HEK293 (cell line): ENCODE results near the gene CAPNS2.

Experiments
- CTCF ChIA-PET: fragments of 350-600 bp; formaldehyde crosslinking; extraction: SDS; loops from one replicate; lab custom pipeline; 2021; ENCODE audit warnings: antibody characterized with exemption; lab: Yijun Ruan, JAX
- POLR2A ChIA-PET: fragments of 300-600 bp; formaldehyde crosslinking; extraction: SDS; loops from one replicate; lab custom pipeline; 2020; ENCODE audit warnings: antibody characterized with exemption, inconsistent platforms; lab: Yijun Ruan, JAX
- H3K27ac ChIP-seq: fragments of 200-500 bp; sonication (Bioruptor generic); 2 replicates; pipeline ENCODE4 v1.5.1; 2014; ENCODE audit warnings: low read depth, low read length, control low read depth, inconsistent platforms; ENCODE audit errors: extremely low read depth
- H3K36me3 ChIP-seq, 2 experiments: fragments of 200-500 bp in 1 of 2; sonication (Bioruptor generic) in 1 of 2; 1 replicate in 1 of 2; 2 replicates in 1 of 2; pipeline ENCODE4 v1.5.1; 2014 to 2017; ENCODE audit warnings: inconsistent platforms in 2 of 2, low read length in 2 of 2; ENCODE audit not compliant: control insufficient read depth in 2 of 2, insufficient read depth in 1 of 2
- H3K4me1 ChIP-seq: fragments of 200-500 bp; sonication (Bioruptor generic); 2 replicates; pipeline ENCODE4 v1.5.1; 2014; ENCODE audit warnings: mild to moderate bottlenecking, low read length, inconsistent platforms; ENCODE audit not compliant: control insufficient read depth, insufficient read depth
- H3K4me3 ChIP-seq: 2 replicates; pipeline ENCODE4 v1.5.1; 2011; ENCODE audit warnings: low read depth, mild to moderate bottlenecking, control low read depth, low read length, moderate library complexity
- H3K9me3 ChIP-seq: fragments of 200-500 bp; sonication (Bioruptor generic); 2 replicates; pipeline ENCODE4 v1.5.1; 2014; ENCODE audit warnings: low read depth, low read length, inconsistent platforms; ENCODE audit not compliant: control insufficient read depth, insufficient read depth
- BCL11A ChIP-seq: fragments of 450-650 bp; formaldehyde crosslinking; IDR thresholded peaks from 2 replicates; pipeline ENCODE4 v1.5.1; 2016; ENCODE audit warnings: low read depth, missing biosample characterization, missing genetic modification characterization
- IKZF3 ChIP-seq: fragments of 450-650 bp; IDR thresholded peaks from 2 replicates; pipeline ENCODE4 v1.5.0; 2018; ENCODE audit warnings: missing biosample characterization, mild to moderate bottlenecking, missing genetic modification characterization, moderate library complexity
- MEIS1 ChIP-seq: sonication (generic); formaldehyde crosslinking; IDR thresholded peaks from 2 replicates; pipeline ENCODE4 v1.8.1; 2022; ENCODE audit warnings: missing genetic modification reagents, mild to moderate bottlenecking, borderline replicate concordance
- SP2 ChIP-seq: fragments of 450-650 bp; formaldehyde crosslinking; IDR thresholded peaks from 2 replicates; pipeline ENCODE4 v1.5.1; 2016; ENCODE audit warnings: missing biosample characterization, missing genetic modification characterization
- SP3 ChIP-seq: fragments of 450-650 bp; formaldehyde crosslinking; IDR thresholded peaks from 2 replicates; pipeline ENCODE4 v1.5.1; 2016; ENCODE audit warnings: missing biosample characterization, missing genetic modification characterization
- YY1 ChIP-seq: fragments of 450-650 bp; formaldehyde crosslinking; IDR thresholded peaks from 2 replicates; pipeline ENCODE4 v1.5.1; 2018; ENCODE audit warnings: missing biosample characterization, missing genetic modification characterization
- ZFP37 ChIP-seq: fragments of 450-650 bp; formaldehyde crosslinking; IDR thresholded peaks from 2 replicates; pipeline ENCODE4 v1.5.1; 2016; ENCODE audit warnings: missing biosample characterization, missing genetic modification characterization
- ZNF138 ChIP-seq: fragments of 450-650 bp; formaldehyde crosslinking; IDR thresholded peaks from 2 replicates; pipeline ENCODE4 v1.5.1; 2016; ENCODE audit warnings: missing biosample characterization, missing genetic modification characterization, borderline replicate concordance
- ZNF169 ChIP-seq: fragments of 450-650 bp; formaldehyde crosslinking; IDR thresholded peaks from 2 replicates; pipeline ENCODE4 v1.5.1; 2016; ENCODE audit warnings: missing biosample characterization, missing genetic modification characterization
- ZNF341 ChIP-seq: fragments of 450-650 bp; formaldehyde crosslinking; IDR thresholded peaks from 2 replicates; pipeline ENCODE4; 2016; ENCODE audit warnings: low read depth, missing biosample characterization, missing genetic modification characterization
- ZNF426 ChIP-seq: fragments of 450-650 bp; formaldehyde crosslinking; IDR thresholded peaks from 2 replicates; pipeline ENCODE4 v1.5.1; 2017; ENCODE audit warnings: missing biosample characterization, missing genetic modification characterization, mild to moderate bottlenecking, inconsistent platforms, moderate library complexity
- ZNF433 ChIP-seq: fragments of 450-650 bp; formaldehyde crosslinking; IDR thresholded peaks from 2 replicates; pipeline ENCODE4 v1.5.1; 2016; ENCODE audit warnings: missing biosample characterization, missing genetic modification characterization, low read depth
- ZNF513 ChIP-seq: fragments of 450-650 bp; IDR thresholded peaks from 2 replicates; pipeline ENCODE4 v1.5.1; 2018; ENCODE audit warnings: missing biosample characterization, missing genetic modification characterization
- ZNF629 ChIP-seq: fragments of 450-650 bp; formaldehyde crosslinking; IDR thresholded peaks from 2 replicates; pipeline ENCODE4 v1.5.1; 2017; ENCODE audit warnings: missing biosample characterization, missing genetic modification characterization
- ZNF654 ChIP-seq: fragments of 450-650 bp; formaldehyde crosslinking; IDR thresholded peaks from 2 replicates; pipeline ENCODE4 v1.5.1; 2016; ENCODE audit warnings: low read depth, missing biosample characterization, missing genetic modification characterization
- ZNF658 ChIP-seq: fragments of 450-650 bp; formaldehyde crosslinking; IDR thresholded peaks from 2 replicates; pipeline ENCODE4; 2016; ENCODE audit warnings: missing biosample characterization, missing genetic modification characterization
- ZNF785 ChIP-seq: fragments of 450-650 bp; formaldehyde crosslinking; IDR thresholded peaks from 2 replicates; pipeline ENCODE4 v1.5.1; 2016; ENCODE audit warnings: missing biosample characterization, missing genetic modification characterization
- ZNF843 ChIP-seq: fragments of 450-650 bp; formaldehyde crosslinking; IDR thresholded peaks from 2 replicates; pipeline ENCODE4 v1.5.1; 2016; ENCODE audit warnings: missing biosample characterization, missing genetic modification characterization
- ZSCAN16 ChIP-seq: fragments of 450-650 bp; formaldehyde crosslinking; IDR thresholded peaks from 2 replicates; pipeline ENCODE4 v1.5.1; 2016; ENCODE audit warnings: missing biosample characterization, missing genetic modification characterization
- ZSCAN23 ChIP-seq: fragments of 450-650 bp; formaldehyde crosslinking; IDR thresholded peaks from 2 replicates; pipeline ENCODE4 v1.5.1; 2016; ENCODE audit warnings: missing biosample characterization, missing genetic modification characterization
- ZSCAN4 ChIP-seq: fragments of 450-650 bp; formaldehyde crosslinking; IDR thresholded peaks from 2 replicates; pipeline ENCODE4 v1.5.1; 2017; ENCODE audit warnings: missing biosample characterization, missing genetic modification characterization
- TF ChIP-seq, protein P1 (sequence below): fragments of 450-650 bp; formaldehyde crosslinking; IDR thresholded peaks from 2 replicates; pipeline ENCODE4 v1.5.1; 2017; ENCODE audit warnings: missing biosample characterization, missing genetic modification characterization
- TF ChIP-seq, protein P2 (sequence below): fragments of 450-650 bp; formaldehyde crosslinking; IDR thresholded peaks from 2 replicates; pipeline ENCODE4 v1.5.1; 2016; ENCODE audit warnings: missing biosample characterization, missing genetic modification characterization
- TF ChIP-seq, protein P3 (sequence below): fragments of 450-650 bp; formaldehyde crosslinking; IDR thresholded peaks from 2 replicates; pipeline ENCODE4 v1.5.1; 2016; ENCODE audit warnings: missing biosample characterization, missing genetic modification characterization

Gene CAPNS2

GRCh38 chr16:55540221-55540620 is 26.3 kb upstream of the CAPNS2 start (continued):
- TF ChIP-seq ZNF513 (tag by site-specific recombination) = no peak
- TF ChIP-seq, all 188 proteins: peak for 0

GRCh38 chr16:55542459-55543082 is 23.9 kb upstream of the CAPNS2 start:
- Histone ChIP-seq H3K9me3 (no peaks in the 10 kb centered on the region), H3K27ac (no peak overlapping the region), H3K36me3 (peaks cover 0 to 4% of the 10 kb centered on the region in 2 experiments; a peak in 2 of 3 replicates), H3K4me3 (no peak overlapping the region), H3K4me1 (no peaks in the 10 kb centered on the region)
- ChIA-PET CTCF (interaction anchor here (0.9 to 10.0 kb wide), 2 partner anchors 15 to 77 kb away, joined by 3 to 97 read pairs; no protein-coding TSS in a partner anchor), POLR2A (no interaction called here)
- TF ChIP-seq, protein P1, sequence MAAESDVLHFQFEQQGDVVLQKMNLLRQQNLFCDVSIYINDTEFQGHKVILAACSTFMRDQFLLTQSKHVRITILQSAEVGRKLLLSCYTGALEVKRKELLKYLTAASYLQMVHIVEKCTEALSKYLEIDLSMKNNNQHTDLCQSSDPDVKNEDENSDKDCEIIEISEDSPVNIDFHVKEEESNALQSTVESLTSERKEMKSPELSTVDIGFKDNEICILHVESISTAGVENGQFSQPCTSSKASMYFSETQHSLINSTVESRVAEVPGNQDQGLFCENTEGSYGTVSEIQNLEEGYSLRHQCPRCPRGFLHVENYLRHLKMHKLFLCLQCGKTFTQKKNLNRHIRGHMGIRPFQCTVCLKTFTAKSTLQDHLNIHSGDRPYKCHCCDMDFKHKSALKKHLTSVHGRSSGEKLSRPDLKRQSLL (tag by site-specific recombination) = no peak
- TF ChIP-seq, protein P2, sequence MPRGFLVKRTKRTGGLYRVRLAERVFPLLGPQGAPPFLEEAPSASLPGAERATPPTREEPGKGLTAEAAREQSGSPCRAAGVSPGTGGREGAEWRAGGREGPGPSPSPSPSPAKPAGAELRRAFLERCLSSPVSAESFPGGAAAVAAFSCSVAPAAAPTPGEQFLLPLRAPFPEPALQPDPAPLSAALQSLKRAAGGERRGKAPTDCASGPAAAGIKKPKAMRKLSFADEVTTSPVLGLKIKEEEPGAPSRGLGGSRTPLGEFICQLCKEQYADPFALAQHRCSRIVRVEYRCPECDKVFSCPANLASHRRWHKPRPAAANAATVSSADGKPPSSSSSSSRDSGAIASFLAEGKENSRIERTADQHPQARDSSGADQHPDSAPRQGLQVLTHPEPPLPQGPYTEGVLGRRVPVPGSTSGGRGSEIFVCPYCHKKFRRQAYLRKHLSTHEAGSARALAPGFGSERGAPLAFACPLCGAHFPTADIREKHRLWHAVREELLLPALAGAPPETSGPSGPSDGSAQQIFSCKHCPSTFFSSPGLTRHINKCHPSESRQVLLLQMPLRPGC (tag by site-specific recombination) = no peak
- TF ChIP-seq YY1 (tag by site-specific recombination) (no peak), ZNF843 (no peak), BCL11A (tag by site-specific recombination) (no peak), IKZF3 (tag by site-specific recombination) (no peak), ZNF341 (tag by site-specific recombination) (no peak), ZSCAN16 (tag by site-specific recombination) (no peak), SP2 (tag by site-specific recombination) (no peak), ZSCAN23 (tag by site-specific recombination) (no peak), ZFP37 (tag by site-specific recombination) (no peak), ZNF629 (tag by site-specific recombination) (no peak)

DNA sequence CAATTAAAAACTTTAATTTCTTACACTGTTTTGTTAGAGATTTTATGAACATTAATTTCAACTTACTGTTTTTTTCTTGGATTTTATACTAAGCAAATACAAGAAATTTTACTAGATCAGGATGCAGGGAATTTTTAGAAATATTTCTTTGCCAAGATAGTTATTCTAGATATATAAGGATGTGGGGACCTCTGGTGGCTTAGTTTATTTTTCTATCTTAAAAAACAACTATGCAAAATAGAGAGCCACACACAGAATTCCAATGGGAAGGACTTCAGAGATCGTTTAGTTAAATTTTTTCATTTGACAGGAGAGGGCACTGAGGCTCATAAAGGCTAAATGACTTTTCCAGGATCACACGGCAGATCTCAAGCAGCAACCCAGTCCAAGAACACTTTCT is 23.0 kb upstream of the CAPNS2 start:
- H3K9me3 ChIP-seq = no peaks in the 10 kb centered on the region
- no peaks in the 10 kb centered on the region; a peak in 1 of 3 replicates for H3K36me3 ChIP-seq
- no peaks in the 10 kb centered on the region for H3K4me1 ChIP-seq
- no peak overlapping the region for H3K27ac ChIP-seq
- ChIA-PET CTCF (interaction anchor here (0.7 to 7.5 kb wide), 4 partner anchors 79 to 298 kb away, joined by 3 to 89 read pairs (median 4); no protein-coding TSS in a partner anchor), POLR2A (no interaction called here)
- TF ChIP-seq ZNF169 = no peak
- peak; percentile 16 for TF ChIP-seq ZNF654 (tag by site-specific recombination)
- no peak overlapping the region for H3K4me3 ChIP-seq

- no peak overlapping the region for H3K27ac ChIP-seq
- H3K9me3 ChIP-seq = no peaks in the 10 kb centered on the region
- H3K36me3 ChIP-seq = peaks cover 0 to 4% of the 10 kb centered on the region in 2 experiments; a peak in 2 of 3 replicates
- POLR2A ChIA-PET = interaction anchor here (0.7 kb wide), 1 partner anchor 69 kb away, joined by 3 read pairs; no protein-coding TSS in a partner anchor
- H3K4me1 ChIP-seq = no peaks in the 10 kb centered on the region
- H3K4me3 ChIP-seq = no peak overlapping the region
- CTCF ChIA-PET = interaction anchor here (2.3 kb wide), 1 partner anchor 87 kb away, joined by 7 read pairs; no protein-coding TSS in a partner anchor
- TF ChIP-seq MEIS1 (CRISPR knock-in tag) = no peak
- no peak for TF ChIP-seq ZNF169
- TF ChIP-seq, protein P3, sequence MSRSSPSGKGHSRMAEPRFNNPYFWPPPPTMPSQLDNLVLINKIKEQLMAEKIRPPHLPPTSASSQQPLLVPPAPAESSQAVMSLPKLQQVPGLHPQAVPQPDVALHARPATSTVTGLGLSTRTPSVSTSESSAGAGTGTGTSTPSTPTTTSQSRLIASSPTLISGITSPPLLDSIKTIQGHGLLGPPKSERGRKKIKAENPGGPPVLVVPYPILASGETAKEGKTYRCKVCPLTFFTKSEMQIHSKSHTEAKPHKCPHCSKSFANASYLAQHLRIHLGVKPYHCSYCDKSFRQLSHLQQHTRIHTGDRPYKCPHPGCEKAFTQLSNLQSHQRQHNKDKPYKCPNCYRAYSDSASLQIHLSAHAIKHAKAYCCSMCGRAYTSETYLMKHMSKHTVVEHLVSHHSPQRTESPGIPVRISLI (tag by site-specific recombination) = no peak
- TF ChIP-seq ZNF426 (tag by site-specific recombination) = no peak
- TF ChIP-seq SP3 (tag by site-specific recombination) = no peak
- no peak for TF ChIP-seq ZNF658 (tag by site-specific recombination)
- no peak for TF ChIP-seq ZSCAN4 (tag by site-specific recombination)
- TF ChIP-seq ZNF785 = no peak
- no peak for TF ChIP-seq ZNF138
- TF ChIP-seq ZNF433 (tag by site-specific recombination) = no peak
Measured at GRCh38 chr16:55552621-55553020, 13.9 kb upstream of the CAPNS2 start.
